A673 (cell line): ENCODE results near the gene LAMA3. TPM values are rescaled to one million over a fixed set of nuclear protein-coding genes. Genes with fewer than 3 reads are reported as not detected.

Source experiments
- BruUV-seq: library from RNA; stranded (reverse); fragments of 400-500 nt; replicated peaks from 2 replicates; lab custom pipeline; 2021; lab: Mats Ljungman, UMichigan
- CTCF ChIA-PET: fragments of 300-600 bp; sonication (Branson Sonifier 250); formaldehyde crosslinking; loops from one replicate; lab custom pipeline; 2022; ENCODE audit warnings: antibody characterized with exemption; lab: Charles Lee
- POLR2A ChIA-PET: fragments of 300-600 bp; sonication (Branson Sonifier 250); formaldehyde crosslinking; loops from one replicate; lab custom pipeline; 2022; ENCODE audit warnings: antibody characterized with exemption; ENCODE audit not compliant: low non-redundant PET; lab: Charles Lee
- DNase-seq: peaks from one replicate; pipeline ENCODE4 v3.0.0-alpha.2; 2015; ENCODE audit warnings: low spot score
- H3K27ac ChIP-seq: fragments of 200-600 bp; sonication (generic); 2 replicates; pipeline ENCODE4 v1.5.1; 2016; ENCODE audit warnings: mixed run types, low read depth, mild to moderate bottlenecking, mixed read lengths, antibody characterized with exemption, low read length; ENCODE audit not compliant: poor library complexity, severe bottlenecking
- H3K27me3 ChIP-seq: fragments of 200-600 bp; sonication (generic); replicated peaks from 2 replicates; pipeline ENCODE4 v1.6.1; 2017; ENCODE audit warnings: mixed run types, low read depth, mild to moderate bottlenecking, mixed read lengths, antibody characterized with exemption, low read length; ENCODE audit not compliant: insufficient read depth, poor library complexity
- H3K36me3 ChIP-seq: fragments of 200-600 bp; sonication (generic); 2 replicates; pipeline ENCODE4 v1.6.1; 2016; ENCODE audit warnings: mixed run types, mild to moderate bottlenecking, mixed read lengths, antibody characterized with exemption, low read length; ENCODE audit not compliant: insufficient read depth, poor library complexity, severe bottlenecking
- H3K4me1 ChIP-seq: fragments of 200-600 bp; sonication (generic); 2 replicates; pipeline ENCODE4 v1.6.1; 2017; ENCODE audit warnings: mixed run types, mild to moderate bottlenecking, mixed read lengths, antibody characterized with exemption, low read length; ENCODE audit not compliant: insufficient read depth, poor library complexity, severe bottlenecking
- H3K4me3 ChIP-seq: fragments of 200-600 bp; sonication (generic); 2 replicates; pipeline ENCODE4 v1.5.1; 2016; ENCODE audit warnings: low read depth, mixed run types, mild to moderate bottlenecking, mixed read lengths, low read length; ENCODE audit not compliant: poor library complexity, severe bottlenecking
- H3K9me3 ChIP-seq: fragments of 200-600 bp; sonication (generic); 2 replicates; pipeline ENCODE4 v1.6.1; 2016; ENCODE audit warnings: mixed run types, low read depth, mild to moderate bottlenecking, mixed read lengths, antibody characterized with exemption, low read length; ENCODE audit not compliant: poor library complexity, severe bottlenecking
- EZH2 ChIP-seq: fragments of 200-600 bp; sonication (generic); IDR thresholded peaks from 2 replicates; pipeline ENCODE4 v1.6.1; 2017; ENCODE audit warnings: borderline replicate concordance, low read depth, mild to moderate bottlenecking, mixed read lengths, antibody characterized with exemption, low read length; ENCODE audit not compliant: poor library complexity, severe bottlenecking
- intact Hi-C: fragments of 100-400 bp; cut with micrococcal nuclease; formaldehyde crosslinking; loops from one replicate; pipeline ENCODE4 v1.10.0; 2022; ENCODE audit not compliant: unreplicated experiment
- total RNA-seq: library from RNA; stranded (reverse); gene quantifications from 2 replicates; pipeline ENCODE4 v1.2.3, GENCODE V29; 2021
- TF ChIP-seq, protein P1 (sequence below): fragments of 300-800, 200-600 bp; sonication (generic); conservative IDR thresholded peaks from 2 replicates; pipeline ENCODE4 v1.5.1; 2017; ENCODE audit warnings: low read depth, mild to moderate bottlenecking, antibody characterized with exemption, low read length, moderate library complexity, mixed read lengths

LAMA3 gene
- total RNA-seq, 1 experiment from 2014 or later, result 2.7 TPM

- no peaks in the 10 kb centered on the region for H3K4me1 ChIP-seq
- no peak overlapping the region for H3K27ac ChIP-seq
- intact Hi-C loops, result no loop called here
- no peak overlapping the region for H3K4me3 ChIP-seq
- H3K27me3 ChIP-seq, result no peaks in the 10 kb centered on the region
- no TSS peak for BruUV-seq
- H3K36me3 ChIP-seq, result no peaks in the 10 kb centered on the region
- H3K9me3 ChIP-seq, result no peaks in the 10 kb centered on the region
- no peak for TF ChIP-seq EZH2
- TF ChIP-seq, protein P1, sequence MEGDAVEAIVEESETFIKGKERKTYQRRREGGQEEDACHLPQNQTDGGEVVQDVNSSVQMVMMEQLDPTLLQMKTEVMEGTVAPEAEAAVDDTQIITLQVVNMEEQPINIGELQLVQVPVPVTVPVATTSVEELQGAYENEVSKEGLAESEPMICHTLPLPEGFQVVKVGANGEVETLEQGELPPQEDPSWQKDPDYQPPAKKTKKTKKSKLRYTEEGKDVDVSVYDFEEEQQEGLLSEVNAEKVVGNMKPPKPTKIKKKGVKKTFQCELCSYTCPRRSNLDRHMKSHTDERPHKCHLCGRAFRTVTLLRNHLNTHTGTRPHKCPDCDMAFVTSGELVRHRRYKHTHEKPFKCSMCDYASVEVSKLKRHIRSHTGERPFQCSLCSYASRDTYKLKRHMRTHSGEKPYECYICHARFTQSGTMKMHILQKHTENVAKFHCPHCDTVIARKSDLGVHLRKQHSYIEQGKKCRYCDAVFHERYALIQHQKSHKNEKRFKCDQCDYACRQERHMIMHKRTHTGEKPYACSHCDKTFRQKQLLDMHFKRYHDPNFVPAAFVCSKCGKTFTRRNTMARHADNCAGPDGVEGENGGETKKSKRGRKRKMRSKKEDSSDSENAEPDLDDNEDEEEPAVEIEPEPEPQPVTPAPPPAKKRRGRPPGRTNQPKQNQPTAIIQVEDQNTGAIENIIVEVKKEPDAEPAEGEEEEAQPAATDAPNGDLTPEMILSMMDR, result no peak
- ChIA-PET POLR2A (interaction anchor here (0.7 kb wide), 1 partner anchor 176 kb away, joined by 3 read pairs; no protein-coding TSS in a partner anchor), CTCF (no interaction called here)
- DNase-seq, result no peak
Observed at GRCh38 chr18:23850215-23850614, 161.0 kb downstream of the LAMA3 start.

DNA sequence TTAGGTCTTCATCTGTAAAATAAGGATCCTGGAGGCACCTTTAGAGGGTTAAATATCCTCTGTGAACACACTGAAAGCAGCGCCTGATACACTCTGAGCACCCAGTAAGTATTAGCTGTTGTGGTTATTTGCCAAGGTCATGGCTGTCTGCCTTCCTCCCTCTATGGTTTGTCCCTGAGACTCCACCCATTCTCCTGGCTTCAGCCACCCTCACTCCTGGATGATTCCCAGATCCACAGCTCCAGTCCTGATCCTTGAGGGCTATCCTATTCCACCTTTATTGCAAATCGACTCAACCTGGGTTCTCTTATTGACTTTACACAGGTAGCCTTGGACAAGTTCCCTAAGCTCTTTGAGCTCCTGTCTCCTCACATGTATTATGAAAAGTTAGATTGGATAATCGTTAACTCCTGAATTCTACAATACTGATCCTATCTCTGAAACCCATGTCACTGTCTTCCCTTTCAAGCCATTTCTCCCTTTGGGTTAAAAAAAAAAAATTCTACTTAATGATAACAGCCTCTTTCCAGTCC is 162.3 kb downstream of the LAMA3 start:
- H3K27me3 ChIP-seq, result no peaks in the 10 kb centered on the region
- no peak overlapping the region for H3K4me3 ChIP-seq
- no peaks in the 10 kb centered on the region for H3K4me1 ChIP-seq
- ChIA-PET POLR2A (interaction anchor here (0.5 kb wide), 1 partner anchor 312 kb away, joined by 7 read pairs; no protein-coding TSS in a partner anchor), CTCF (no interaction called here)
- no peaks in the 10 kb centered on the region for H3K36me3 ChIP-seq
- no peak overlapping the region for H3K27ac ChIP-seq
- DNase-seq, result no peak
- H3K9me3 ChIP-seq, result no peaks in the 10 kb centered on the region
- intact Hi-C loops, result no loop called here
- no TSS peak for BruUV-seq
- no peak for TF ChIP-seq EZH2
- TF ChIP-seq, protein P1, result no peak

- H3K36me3 ChIP-seq, result no peaks in the 10 kb centered on the region
- H3K9me3 ChIP-seq, result no peaks in the 10 kb centered on the region
- intact Hi-C loops, result no loop called here
- no peak for TF ChIP-seq EZH2
- TF ChIP-seq, protein P1, result no peak
- no peak overlapping the region for H3K27ac ChIP-seq
- no peaks in the 10 kb centered on the region for H3K4me1 ChIP-seq
- H3K27me3 ChIP-seq, result no peaks in the 10 kb centered on the region
- CTCF ChIA-PET, result no interaction called here
- BruUV-seq, result no TSS peak
- POLR2A ChIA-PET, result no interaction called here
- no peak for DNase-seq
- no peak overlapping the region for H3K4me3 ChIP-seq
Observed at GRCh38 chr18:23852236-23853045, 163.2 kb downstream of the LAMA3 start.
